HG03439 (cell line): Measurements from ENCODE around the gene DDA1.
"Not testable (repeated sequence)": the region's sequence is repeated elsewhere in the genome, so short reads cannot be mapped to it uniquely, and the experiment has no call there.

Experiments
- ATAC-seq: cut with Tn5 transposase; IDR thresholded peaks from one replicate; pipeline ENCODE4 v1.9.1; 2021; ENCODE audit warnings: mild to moderate bottlenecking, moderate library complexity; ENCODE audit not compliant: unreplicated experiment

DDA1 gene

DNA sequence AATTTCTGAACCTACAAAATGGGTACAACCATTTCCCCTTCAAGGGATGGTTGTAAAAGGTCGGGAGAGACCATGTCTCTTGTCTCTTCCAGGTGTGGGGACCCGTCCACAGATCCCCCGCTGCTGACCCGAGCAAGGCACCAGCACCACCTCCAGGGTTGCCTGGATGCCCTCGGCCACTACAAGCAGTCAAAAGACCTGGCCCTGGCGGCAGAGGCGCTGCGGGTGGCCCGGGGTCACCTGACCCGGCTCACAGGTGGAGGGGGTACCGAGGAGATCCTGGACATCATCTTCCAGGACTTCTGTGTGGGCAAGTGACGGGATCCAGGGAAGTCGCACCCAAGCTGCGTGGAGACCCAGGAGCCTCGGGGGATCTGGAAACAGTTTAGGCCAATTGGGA is 32.0 kb downstream of the DDA1 start:
- no peak for ATAC-seq

DNA sequence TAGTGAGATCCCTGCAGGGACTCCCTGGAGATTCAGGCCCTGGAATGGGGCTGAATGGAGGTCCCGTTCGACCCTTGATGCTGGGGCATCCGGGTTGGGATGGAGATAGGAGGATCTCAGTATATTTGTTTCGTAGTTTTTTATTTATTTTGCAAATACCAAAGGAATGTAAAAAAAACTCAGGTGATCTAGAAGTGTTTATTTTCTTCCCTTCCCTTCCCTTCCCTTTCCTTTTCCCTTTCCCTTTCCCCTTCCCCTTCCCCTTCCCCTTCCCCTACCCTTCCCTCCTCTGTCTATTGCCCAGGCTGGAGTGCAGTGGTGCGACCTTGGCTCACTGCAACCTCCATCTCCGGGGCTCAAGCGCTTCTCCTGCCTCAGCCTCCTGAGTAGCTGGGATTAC is 32.5 kb downstream of the DDA1 start:
- ATAC-seq: no peak

GRCh38 chr19:17346109-17346671 is 36.8 kb downstream of the DDA1 start:
- ATAC-seq: no peak

GRCh38 chr19:17347361-17347760 is 38.0 kb downstream of the DDA1 start:
- no peak for ATAC-seq

DNA sequence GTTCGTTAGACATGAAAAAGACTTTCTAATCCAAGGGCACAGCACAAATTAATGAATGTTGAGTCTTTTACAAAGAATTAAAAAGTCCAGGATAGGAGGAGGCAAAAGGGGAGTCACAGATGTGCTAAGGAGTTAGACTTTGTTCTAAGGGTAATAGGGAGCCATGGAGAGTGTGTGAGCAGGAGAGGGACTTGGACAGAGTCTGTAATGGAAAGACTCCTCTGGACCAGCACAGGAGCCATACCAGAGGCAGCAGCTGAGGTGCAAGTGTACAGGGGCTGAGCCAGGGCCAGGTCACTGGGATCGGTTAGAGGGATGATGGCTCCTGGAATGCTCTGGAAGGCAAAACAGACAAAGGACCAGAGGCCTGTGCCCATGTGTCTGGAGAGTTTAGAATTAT is 38.5 kb downstream of the DDA1 start:
- ATAC-seq: no peak

GRCh38 chr19:17348700-17349099 is 39.3 kb downstream of the DDA1 start:
- ATAC-seq: no peak

DNA sequence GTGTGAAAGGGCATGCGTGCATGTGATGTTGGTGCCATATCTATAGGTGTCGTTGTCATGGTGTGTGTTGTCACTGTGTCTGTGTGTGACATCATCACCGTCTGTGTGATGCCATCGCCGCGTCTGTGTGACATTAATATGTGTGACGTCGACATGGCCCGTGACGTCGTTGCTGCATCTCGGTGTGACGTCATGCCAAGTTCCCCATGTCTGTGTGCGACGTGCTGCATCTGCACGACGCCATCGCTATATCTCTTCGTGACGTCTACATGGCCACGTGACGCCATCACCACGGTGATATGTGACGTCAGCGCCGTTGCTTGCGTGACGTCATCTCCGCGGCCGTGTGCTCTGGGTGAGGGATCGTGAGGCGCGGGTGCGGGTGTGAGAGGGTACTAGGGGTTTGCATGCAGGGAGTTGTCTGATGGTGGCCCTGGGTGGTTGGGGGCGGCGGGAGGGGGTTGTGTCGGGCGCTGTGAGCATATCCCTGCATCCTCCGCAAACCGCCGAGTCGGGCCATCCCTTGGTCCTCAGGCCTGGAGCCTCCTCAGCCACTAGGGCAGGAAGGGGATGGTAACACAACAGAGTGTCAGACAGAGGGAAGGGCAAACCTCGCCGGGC is 42.6 kb downstream of the DDA1 start:
- ATAC-seq: no peak

DNA sequence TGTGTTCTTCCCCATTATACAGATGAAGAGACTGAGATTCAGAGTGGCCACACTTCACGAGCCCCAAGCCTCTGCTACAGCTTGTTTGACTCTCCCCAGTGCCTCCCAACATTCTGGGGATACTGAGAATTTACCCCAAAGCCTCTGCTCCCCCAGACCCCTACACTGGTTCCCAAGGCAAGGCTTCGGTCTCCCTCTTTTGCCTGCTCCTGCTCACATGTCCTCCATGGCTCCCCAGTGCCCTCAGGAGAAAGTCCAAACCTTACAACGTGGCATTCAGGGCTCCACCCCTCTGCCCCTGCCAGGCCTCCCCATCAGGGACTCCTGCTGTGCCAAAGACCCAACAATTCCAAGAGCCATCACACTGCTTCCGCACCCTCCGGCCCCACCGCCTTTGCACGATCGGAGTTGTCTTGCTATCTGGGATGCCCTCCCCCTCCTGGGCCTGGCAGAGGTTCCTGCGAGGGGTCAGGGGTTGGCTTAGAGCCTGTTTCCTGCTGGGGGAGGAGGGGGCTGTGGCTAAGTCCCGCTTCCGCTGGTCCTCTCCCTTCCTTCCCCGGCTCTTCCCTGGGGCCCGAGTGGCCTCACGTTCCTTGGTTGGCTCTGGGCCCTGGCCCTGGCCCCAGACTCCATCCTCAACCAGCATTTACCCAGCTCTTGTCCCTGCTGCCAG is 43.4 kb downstream of the DDA1 start:
- ATAC-seq: no peak

DNA sequence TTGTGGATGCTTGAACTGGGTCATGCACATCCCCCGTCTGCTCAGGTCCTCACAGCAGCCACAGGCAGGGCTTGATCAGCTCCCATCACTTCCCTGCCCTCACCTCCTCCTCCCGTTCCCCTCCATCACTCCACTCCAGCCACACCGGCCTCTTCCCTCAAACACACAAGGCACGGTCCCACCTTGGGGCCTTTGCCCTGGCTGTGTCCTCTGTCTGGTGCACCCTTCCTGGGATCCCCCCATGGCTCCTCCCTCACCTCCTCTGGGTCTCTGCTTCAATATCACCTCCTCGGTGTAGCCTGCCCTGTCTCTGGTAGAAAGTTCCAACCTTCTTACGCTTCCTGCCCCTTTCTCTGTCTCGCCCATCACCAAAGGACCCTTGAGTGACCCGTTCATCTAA is 44.0 kb downstream of the DDA1 start:
- ATAC-seq: no peak

GRCh38 chr19:17357078-17357666 is 47.8 kb downstream of the DDA1 start:
- no peak for ATAC-seq

DNA sequence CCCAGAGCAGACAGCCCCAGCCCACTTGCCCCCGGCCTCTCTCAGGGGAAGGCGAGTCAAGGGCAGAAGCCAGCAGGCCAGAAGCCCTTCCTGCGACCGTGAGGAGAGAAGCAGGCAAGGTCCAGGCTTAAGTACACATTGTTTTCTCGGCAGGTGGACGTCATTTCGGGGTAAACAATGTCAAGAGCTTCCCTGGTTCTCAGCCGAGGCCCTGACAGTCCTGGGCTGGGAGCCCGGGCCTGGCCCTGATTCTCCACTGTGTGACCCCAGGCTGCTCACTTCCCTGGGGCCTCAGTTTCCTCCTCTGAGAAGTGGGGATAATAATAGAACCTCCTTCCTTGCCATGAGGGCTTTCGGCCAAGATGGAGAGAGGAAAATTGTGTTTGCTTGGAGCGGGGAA is 48.4 kb downstream of the DDA1 start:
- ATAC-seq: no peak

DNA sequence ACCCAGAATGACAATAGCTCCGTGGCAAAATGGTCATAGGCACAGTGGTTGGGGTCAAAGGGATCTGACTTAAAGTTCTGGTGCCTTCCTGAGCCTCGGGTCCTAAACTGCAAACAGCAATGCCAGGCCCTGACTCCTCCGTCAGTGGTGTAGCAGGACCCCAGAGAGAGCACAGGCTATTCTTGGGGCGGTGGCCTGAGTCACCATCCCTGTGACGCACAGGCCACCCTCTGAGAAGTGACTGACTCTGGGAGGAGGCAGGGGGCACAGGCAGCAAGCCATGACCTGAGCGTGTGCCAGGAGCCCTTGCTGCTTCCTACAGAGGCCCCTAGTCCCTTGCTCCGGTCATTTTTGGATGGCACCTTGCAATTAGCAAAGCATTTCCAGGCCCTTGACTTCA is 49.0 kb downstream of the DDA1 start:
- ATAC-seq: no peak

- no peak for ATAC-seq
Observed at GRCh38 chr19:17359905-17360800, 50.8 kb downstream of the DDA1 start.

DNA sequence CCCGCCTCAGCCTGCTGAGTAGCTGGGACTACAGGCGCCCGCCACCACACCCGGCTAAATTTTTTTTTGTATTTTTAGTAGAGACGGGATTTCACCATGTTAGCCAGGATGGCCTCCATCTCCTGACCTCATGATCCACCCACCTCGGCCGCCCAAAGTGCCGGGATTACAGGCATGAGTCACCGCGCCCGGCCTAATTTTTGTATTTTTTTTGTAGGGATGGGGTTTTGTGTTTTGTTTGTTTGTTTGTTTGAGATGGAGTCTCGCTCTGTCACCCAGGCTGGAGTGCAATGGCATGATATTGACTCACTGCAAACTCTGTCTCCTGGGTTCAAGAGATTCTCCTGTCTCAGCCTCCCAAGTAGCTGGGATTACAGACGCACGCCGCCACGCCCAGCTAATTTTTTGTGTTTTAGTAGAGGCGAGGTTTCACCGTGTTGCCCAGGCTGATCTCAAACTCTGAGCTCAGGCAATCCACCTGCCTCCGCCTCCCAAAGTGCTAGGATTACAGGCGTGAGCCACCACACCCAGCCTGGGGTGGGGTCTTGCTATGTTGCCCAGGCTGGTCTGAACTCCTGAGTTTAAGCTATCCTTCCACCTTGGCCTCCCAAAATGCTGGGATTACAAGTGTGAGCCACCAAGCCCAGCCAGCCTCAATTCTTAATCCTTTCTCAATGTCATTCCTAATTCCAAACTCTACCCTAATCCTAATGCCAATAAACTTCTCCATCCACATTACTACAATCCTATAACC is 54.7 kb downstream of the DDA1 start:
- ATAC-seq: not testable (repeated sequence)

- no peak for ATAC-seq
Observed at GRCh38 chr19:17365361-17365760, 56.0 kb downstream of the DDA1 start.

- ATAC-seq: no peak
Observed at GRCh38 chr19:17370026-17370587, 60.7 kb downstream of the DDA1 start.
